Measurements from ENCODE around the gene TXNDC11. TPM values are rescaled to one million over a fixed set of nuclear protein-coding genes. Genes with fewer than 3 reads are reported as not detected.

The TXNDC11 gene
- total and polyA plus RNA-seq, 9 of the 15 experiments (the other 6 are each of a cell fraction or from before 2014, with no cell fraction given) = 0.66 to 32.6 (median 26.2) TPM

- ChIA-PET CTCF (ENCODE audit: low intra/inter-chr PET ratio) (no interaction called here), POLR2A (interaction anchor here (0.7 to 1.3 kb wide), 3 partner anchors 8 to 683 kb away, joined by 3 to 5 read pairs (median 3); no protein-coding TSS in a partner anchor)
- ATAC-seq (no peak), DNase-seq (ENCODE audit: extremely low read depth in 1 of 4, low spot score in 3 of 4) (no peak), FAIRE-seq (no peak)
- Histone ChIP-seq H3K27me3 (ENCODE audit: control insufficient read depth in 2 of 2, insufficient read depth in 2 of 2, low read length in 2 of 2) (no peaks in the 10 kb centered on the region), H3K79me2 (ENCODE audit: control insufficient read depth, insufficient read depth, low read length) (no peaks in the 10 kb centered on the region; the same call in 2 of the 3 replicates), H3K4me1 (replicated peaks in 1 of 2; ENCODE audit: control insufficient read depth in 2 of 2, insufficient read depth in 2 of 2, low read length in 2 of 2) (no peaks in the 10 kb centered on the region), H3K9me3 (replicated peaks; ENCODE audit: control insufficient read depth, insufficient read depth, low read depth, low read length) (no peaks in the 10 kb centered on the region), H3K27ac (ENCODE audit: extremely low read depth, low read depth, low read length) (no peak overlapping the region), H3K9ac (ENCODE audit: insufficient read depth in 1 of 2, low read depth in 2 of 2, low read length in 2 of 2) (no peak overlapping the region), H2AFZ (ENCODE audit: low read depth, low read length) (no peak overlapping the region), H3K4me3 (no peak overlapping the region), H3K9me1 (ENCODE audit: control insufficient read depth, insufficient read depth, low read length) (peaks cover 3% of the 10 kb centered on the region), H3K4me2 (ENCODE audit: insufficient read depth, low read length) (no peak overlapping the region), H4K20me1 (replicated peaks; ENCODE audit: control insufficient read depth, insufficient read depth, low read length) (no peaks in the 10 kb centered on the region), H3K36me3 (ENCODE audit: control insufficient read depth, insufficient read depth, low read length) (peaks cover 85% of the 10 kb centered on the region)
- BruUV-seq (replicated peaks) = no TSS peak
- intact Hi-C loops (cut with micrococcal nuclease) (no loop called here), in situ Hi-C loops (cut with MboI) (no loop called here)
- no peak for TF ChIP-seq LEF1 (IDR thresholded peaks at IDR 0.05)
- no peak for TF ChIP-seq POLR2A (conservative IDR thresholded peaks at IDR 0.05)
- TF ChIP-seq, protein P1, sequence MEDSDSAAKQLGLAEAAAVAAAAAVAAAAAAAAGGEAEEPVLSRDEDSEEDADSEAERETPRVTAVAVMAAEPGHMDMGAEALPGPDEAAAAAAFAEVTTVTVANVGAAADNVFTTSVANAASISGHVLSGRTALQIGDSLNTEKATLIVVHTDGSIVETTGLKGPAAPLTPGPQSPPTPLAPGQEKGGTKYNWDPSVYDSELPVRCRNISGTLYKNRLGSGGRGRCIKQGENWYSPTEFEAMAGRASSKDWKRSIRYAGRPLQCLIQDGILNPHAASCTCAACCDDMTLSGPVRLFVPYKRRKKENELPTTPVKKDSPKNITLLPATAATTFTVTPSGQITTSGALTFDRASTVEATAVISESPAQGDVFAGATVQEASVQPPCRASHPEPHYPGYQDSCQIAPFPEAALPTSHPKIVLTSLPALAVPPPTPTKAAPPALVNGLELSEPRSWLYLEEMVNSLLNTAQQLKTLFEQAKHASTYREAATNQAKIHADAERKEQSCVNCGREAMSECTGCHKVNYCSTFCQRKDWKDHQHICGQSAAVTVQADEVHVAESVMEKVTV (CRISPR knock-in tag; IDR thresholded peaks at IDR 0.05) = no peak
- no peak for TF ChIP-seq RBM14 (IDR thresholded peaks at IDR 0.05; ENCODE audit: borderline replicate concordance, insufficient read depth, low read depth, low read length)
- no peak for TF ChIP-seq CBFB (CRISPR knock-in tag; IDR thresholded peaks at IDR 0.05)
- TF ChIP-seq, protein P2, sequence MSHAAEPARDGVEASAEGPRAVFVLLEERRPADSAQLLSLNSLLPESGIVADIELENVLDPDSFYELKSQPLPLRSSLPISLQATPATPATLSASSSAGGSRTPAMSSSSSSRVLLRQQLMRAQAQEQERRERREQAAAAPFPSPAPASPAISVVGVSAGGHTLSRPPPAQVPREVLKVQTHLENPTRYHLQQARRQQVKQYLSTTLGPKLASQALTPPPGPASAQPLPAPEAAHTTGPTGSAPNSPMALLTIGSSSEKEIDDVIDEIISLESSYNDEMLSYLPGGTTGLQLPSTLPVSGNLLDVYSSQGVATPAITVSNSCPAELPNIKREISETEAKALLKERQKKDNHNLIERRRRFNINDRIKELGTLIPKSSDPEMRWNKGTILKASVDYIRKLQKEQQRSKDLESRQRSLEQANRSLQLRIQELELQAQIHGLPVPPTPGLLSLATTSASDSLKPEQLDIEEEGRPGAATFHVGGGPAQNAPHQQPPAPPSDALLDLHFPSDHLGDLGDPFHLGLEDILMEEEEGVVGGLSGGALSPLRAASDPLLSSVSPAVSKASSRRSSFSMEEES (CRISPR knock-in tag; IDR thresholded peaks at IDR 0.05) = no peak
- no peak for TF ChIP-seq HSF4 (CRISPR knock-in tag; IDR thresholded peaks at IDR 0.05; ENCODE audit: borderline replicate concordance)
- TF ChIP-seq CSDE1 (IDR thresholded peaks at IDR 0.05) = no peak
- no peak for TF ChIP-seq RAD21 (CRISPR knock-in tag; conservative IDR thresholded peaks at IDR 0.05 in 1 of 2, IDR thresholded peaks at IDR 0.05 in 1 of 2)
- TF ChIP-seq RHOXF2B (CRISPR knock-in tag; conservative IDR thresholded peaks at IDR 0.05) = no peak
- TF ChIP-seq MIER1 (IDR thresholded peaks at IDR 0.05; ENCODE audit: low read depth) = no peak
- TF ChIP-seq MTA2 (IDR thresholded peaks at IDR 0.05; ENCODE audit: low read depth) = no peak
- no peak for TF ChIP-seq ZNF212 (CRISPR knock-in tag; IDR thresholded peaks at IDR 0.05)
- no peak for TF ChIP-seq ZNF436 (CRISPR knock-in tag; IDR thresholded peaks at IDR 0.05)
- TF ChIP-seq GTF2E2 (tag; IDR thresholded peaks at IDR 0.05) = no peak
- no peak for TF ChIP-seq ZC3H8 (IDR thresholded peaks at IDR 0.05)
- TF ChIP-seq, protein P3, sequence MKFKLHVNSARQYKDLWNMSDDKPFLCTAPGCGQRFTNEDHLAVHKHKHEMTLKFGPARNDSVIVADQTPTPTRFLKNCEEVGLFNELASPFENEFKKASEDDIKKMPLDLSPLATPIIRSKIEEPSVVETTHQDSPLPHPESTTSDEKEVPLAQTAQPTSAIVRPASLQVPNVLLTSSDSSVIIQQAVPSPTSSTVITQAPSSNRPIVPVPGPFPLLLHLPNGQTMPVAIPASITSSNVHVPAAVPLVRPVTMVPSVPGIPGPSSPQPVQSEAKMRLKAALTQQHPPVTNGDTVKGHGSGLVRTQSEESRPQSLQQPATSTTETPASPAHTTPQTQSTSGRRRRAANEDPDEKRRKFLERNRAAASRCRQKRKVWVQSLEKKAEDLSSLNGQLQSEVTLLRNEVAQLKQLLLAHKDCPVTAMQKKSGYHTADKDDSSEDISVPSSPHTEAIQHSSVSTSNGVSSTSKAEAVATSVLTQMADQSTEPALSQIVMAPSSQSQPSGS (CRISPR knock-in tag; IDR thresholded peaks at IDR 0.05) = no peak
- 92% methylated on average over 10 of the region's 10 CpGs for WGBS (ENCODE audit: insufficient coverage, low coverage, missing lambda C conversion rate)
These were observed 43.3 kb downstream of the TXNDC11 start for GRCh38 chr16:11699234-11699894.
